HG03175 (cell line): Measurements from ENCODE around the gene TOGARAM2.
"Not testable (repeated sequence)": the region's sequence is repeated elsewhere in the genome, so short reads cannot be mapped to it uniquely, and the experiment has no call there.

ENCODE experiments used
- ATAC-seq: cut with Tn5 transposase; IDR thresholded peaks from one replicate; pipeline ENCODE4 v1.9.1; 2021; ENCODE audit warnings: mild to moderate bottlenecking, moderate library complexity; ENCODE audit not compliant: unreplicated experiment

Gene TOGARAM2

GRCh38 chr2:29071032-29071975, 90.2 kb downstream of the TOGARAM2 start:
- no peak for ATAC-seq

- no peak for ATAC-seq
These were observed 91.2 kb downstream of the TOGARAM2 start for GRCh38 chr2:29072251-29072650.

GRCh38 chr2:29072971-29073725, 92.0 kb downstream of the TOGARAM2 start:
- ATAC-seq, result no peak

- ATAC-seq, result no peak
These were observed 92.8 kb downstream of the TOGARAM2 start for GRCh38 chr2:29073933-29074332.

- ATAC-seq, result no peak
These were observed 93.3 kb downstream of the TOGARAM2 start, which contains the start of gene PCARE for GRCh38 chr2:29074411-29074810. PCARE (minus strand) TSS chr2:29074523; CDS start chr2:29074261, 262 bp downstream.

- ATAC-seq, result no peak
These were observed 95.0 kb downstream of the TOGARAM2 start for GRCh38 chr2:29075894-29076705.

GRCh38 chr2:29079887-29080286, 98.8 kb downstream of the TOGARAM2 start:
- no peak for ATAC-seq

- ATAC-seq, result no peak
These were observed 100.0 kb downstream of the TOGARAM2 start for GRCh38 chr2:29080886-29081743.

- ATAC-seq, result peak; percentile 82
These were observed 101.9 kb downstream of the TOGARAM2 start for GRCh38 chr2:29082804-29083495.

- no peak for ATAC-seq
These were observed 103.5 kb downstream of the TOGARAM2 start for GRCh38 chr2:29084554-29084953.

- ATAC-seq, result not testable (repeated sequence)
These were observed 109.2 kb downstream of the TOGARAM2 start for GRCh38 chr2:29090311-29090710.

- no peak for ATAC-seq
These were observed 115.9 kb downstream of the TOGARAM2 start for GRCh38 chr2:29096969-29097368.

- ATAC-seq, result no peak
These were observed 116.5 kb downstream of the TOGARAM2 start for GRCh38 chr2:29097569-29097968.

GRCh38 chr2:29100564-29100963, 119.5 kb downstream of the TOGARAM2 start:
- no peak for ATAC-seq
